K562 treated with DMSO at 1 percent for 4 hours (cell line): Measurements from ENCODE around the gene CARD6. TPM values are rescaled to one million over a fixed set of nuclear protein-coding genes. Genes with fewer than 3 reads are reported as not detected.

Source experiments
- total RNA-seq: library from RNA; unstranded; fragments of 300-600 nt; gene quantifications from 2 replicates; pipeline ENCODE4 v1.2.3, GENCODE V29; 2022; ENCODE audit not compliant: insufficient read depth

Gene CARD6
- total RNA-seq, result 3.1 and 7.3 TPM in 2 replicates

GRCh38 chr5:40841068-40841805, at the start of gene CARD6:
CARD6 (plus strand) TSS chr5:40841367; CDS start chr5:40841383, 16 bp downstream.

GRCh38 chr5:40798012-40798800, 43.0 kb upstream of the CARD6 start, which contains the start of gene PRKAA1:
PRKAA1 (minus strand) TSS chr5:40798374; CDS start chr5:40798189, 185 bp downstream.

GRCh38 chr5:40834849-40835787, 6.0 kb upstream of the CARD6 start, which contains the start of gene RPL37:
RPL37 (minus strand) TSS chr5:40835222; CDS start chr5:40835185, 37 bp downstream.

GRCh38 chr5:40909264-40909663, 68.1 kb downstream of the CARD6 start, which contains the start of gene C7:
C7 (plus strand) TSS chr5:40909497; CDS start chr5:40909611, 114 bp downstream.

Other genes starting within 250 kb of the CARD6 start
- gene PTGER4, start 161.5 kb upstream of the CARD6 start, total RNA-seq, result not detected in 2 replicates
- gene TTC33, start 85.4 kb upstream of the CARD6 start, total RNA-seq, result 5.2 and 5.6 TPM in 2 replicates
- 12.5 and 17.1 TPM in 2 replicates for gene PRKAA1, start 43.0 kb upstream of the CARD6 start, total RNA-seq
- 2,029 and 2,194 TPM in 2 replicates for gene RPL37, start 6.1 kb upstream of the CARD6 start, total RNA-seq
- gene C7, start 68.1 kb downstream of the CARD6 start, total RNA-seq, result not detected in 2 replicates
- not detected in 2 replicates for gene MROH2B, start 230.0 kb downstream of the CARD6 start, total RNA-seq